ENCODE results near the gene MUC6.

GRCh38 chr11:1037506-1038055 lies 1.1 kb upstream of the MUC6 start:
- TF ChIP-seq, protein P1, sequence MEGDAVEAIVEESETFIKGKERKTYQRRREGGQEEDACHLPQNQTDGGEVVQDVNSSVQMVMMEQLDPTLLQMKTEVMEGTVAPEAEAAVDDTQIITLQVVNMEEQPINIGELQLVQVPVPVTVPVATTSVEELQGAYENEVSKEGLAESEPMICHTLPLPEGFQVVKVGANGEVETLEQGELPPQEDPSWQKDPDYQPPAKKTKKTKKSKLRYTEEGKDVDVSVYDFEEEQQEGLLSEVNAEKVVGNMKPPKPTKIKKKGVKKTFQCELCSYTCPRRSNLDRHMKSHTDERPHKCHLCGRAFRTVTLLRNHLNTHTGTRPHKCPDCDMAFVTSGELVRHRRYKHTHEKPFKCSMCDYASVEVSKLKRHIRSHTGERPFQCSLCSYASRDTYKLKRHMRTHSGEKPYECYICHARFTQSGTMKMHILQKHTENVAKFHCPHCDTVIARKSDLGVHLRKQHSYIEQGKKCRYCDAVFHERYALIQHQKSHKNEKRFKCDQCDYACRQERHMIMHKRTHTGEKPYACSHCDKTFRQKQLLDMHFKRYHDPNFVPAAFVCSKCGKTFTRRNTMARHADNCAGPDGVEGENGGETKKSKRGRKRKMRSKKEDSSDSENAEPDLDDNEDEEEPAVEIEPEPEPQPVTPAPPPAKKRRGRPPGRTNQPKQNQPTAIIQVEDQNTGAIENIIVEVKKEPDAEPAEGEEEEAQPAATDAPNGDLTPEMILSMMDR (IDR thresholded peaks at IDR 0.05 in 8 of 11, conservative IDR thresholded peaks at IDR 0.05 in 3 of 11): no peak
- TF ChIP-seq POLR2A (IDR thresholded peaks at IDR 0.05): no peak
